Mesothelial cell of epicardium (in vitro differentiated cells): ENCODE results near the gene RELL2. TPM values are rescaled to one million over a fixed set of nuclear protein-coding genes. Genes with fewer than 3 reads are reported as not detected.

Experiments
- DNase-seq, 2 experiments: peaks; one replicate each; pipeline ENCODE4 v3.0.0; 2021; ENCODE audit warnings: low spot score in 2 of 2; ENCODE audit not compliant: unreplicated experiment in 2 of 2
- H3K27ac Mint-ChIP-seq: 2 replicates; pipeline ENCODE4 v1.8.0; 2021; ENCODE audit warnings: mixed read lengths
- H3K27me3 Mint-ChIP-seq: 2 replicates; pipeline ENCODE4 v1.8.0; 2021; ENCODE audit warnings: low read depth, mixed read lengths
- H3K36me3 Mint-ChIP-seq: 2 replicates; pipeline ENCODE4 v1.8.0; 2021; ENCODE audit warnings: mixed read lengths
- H3K4me1 Mint-ChIP-seq: 2 replicates; pipeline ENCODE4 v1.8.0; 2021; ENCODE audit warnings: mixed read lengths
- H3K4me3 Mint-ChIP-seq: 2 replicates; pipeline ENCODE4 v1.8.0; 2021; ENCODE audit warnings: mild to moderate bottlenecking, moderate library complexity, mixed read lengths
- H3K9me3 Mint-ChIP-seq: 2 replicates; pipeline ENCODE4 v1.8.0; 2021; ENCODE audit warnings: mixed read lengths
- total RNA-seq: library from RNA; stranded (reverse); gene quantifications from 3 replicates; pipeline ENCODE4 v1.2.1, GENCODE V29; 2021
- TF ChIP-seq, protein P1 (sequence below): fragments of 200-600 bp; sonication (generic); IDR thresholded peaks from one replicate; pipeline ENCODE4 v1.5.0; 2021; ENCODE audit warnings: antibody characterized with exemption; ENCODE audit not compliant: unreplicated experiment

RELL2 gene
- total RNA-seq, 1 donor from 2014 or later = 3.9 TPM

DNA sequence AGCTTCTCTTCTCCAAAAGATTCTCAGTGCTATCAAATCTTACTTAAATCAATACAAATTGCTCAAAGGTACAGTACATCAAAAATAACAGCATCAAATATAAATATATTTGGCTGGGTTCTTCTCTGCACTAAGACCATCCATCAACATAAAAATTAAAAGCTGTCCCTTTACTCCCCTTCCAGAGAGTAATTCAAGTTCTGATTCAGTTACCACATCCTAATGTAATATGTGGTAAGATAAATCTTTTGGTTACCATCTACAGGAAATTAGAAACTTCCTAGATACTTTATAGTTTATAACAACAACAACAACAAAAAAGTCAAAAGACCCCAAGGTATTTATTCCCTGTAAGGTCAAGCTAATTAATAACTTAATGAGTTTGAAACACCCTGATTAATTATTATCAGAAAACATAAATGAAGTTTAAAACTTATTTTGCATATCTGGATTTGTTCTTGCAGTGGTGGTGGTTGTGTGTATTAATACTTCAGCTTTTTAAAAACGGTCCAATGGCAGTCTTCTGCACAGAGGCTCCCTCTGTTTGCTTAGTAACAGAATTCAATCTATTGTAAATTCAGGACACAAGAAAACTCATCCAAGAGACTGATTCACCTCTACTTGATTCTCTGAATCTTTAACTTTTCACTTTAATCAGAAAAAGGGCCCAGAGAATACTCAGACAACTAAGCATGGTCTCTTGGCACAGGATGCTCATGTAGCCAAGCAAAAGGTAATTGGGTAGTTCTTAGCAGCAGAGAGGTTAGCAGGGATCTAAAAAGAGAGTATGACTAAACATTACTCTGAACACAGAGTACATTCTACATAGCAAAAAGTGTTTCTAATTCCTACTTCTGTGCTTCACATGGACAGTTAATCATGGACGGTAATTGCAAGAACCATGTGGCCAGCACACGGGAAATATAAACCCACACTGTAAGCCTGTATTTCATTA lies 38.1 kb upstream of the RELL2 start:
- TF ChIP-seq, protein P1, sequence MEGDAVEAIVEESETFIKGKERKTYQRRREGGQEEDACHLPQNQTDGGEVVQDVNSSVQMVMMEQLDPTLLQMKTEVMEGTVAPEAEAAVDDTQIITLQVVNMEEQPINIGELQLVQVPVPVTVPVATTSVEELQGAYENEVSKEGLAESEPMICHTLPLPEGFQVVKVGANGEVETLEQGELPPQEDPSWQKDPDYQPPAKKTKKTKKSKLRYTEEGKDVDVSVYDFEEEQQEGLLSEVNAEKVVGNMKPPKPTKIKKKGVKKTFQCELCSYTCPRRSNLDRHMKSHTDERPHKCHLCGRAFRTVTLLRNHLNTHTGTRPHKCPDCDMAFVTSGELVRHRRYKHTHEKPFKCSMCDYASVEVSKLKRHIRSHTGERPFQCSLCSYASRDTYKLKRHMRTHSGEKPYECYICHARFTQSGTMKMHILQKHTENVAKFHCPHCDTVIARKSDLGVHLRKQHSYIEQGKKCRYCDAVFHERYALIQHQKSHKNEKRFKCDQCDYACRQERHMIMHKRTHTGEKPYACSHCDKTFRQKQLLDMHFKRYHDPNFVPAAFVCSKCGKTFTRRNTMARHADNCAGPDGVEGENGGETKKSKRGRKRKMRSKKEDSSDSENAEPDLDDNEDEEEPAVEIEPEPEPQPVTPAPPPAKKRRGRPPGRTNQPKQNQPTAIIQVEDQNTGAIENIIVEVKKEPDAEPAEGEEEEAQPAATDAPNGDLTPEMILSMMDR = no peak
- Mint-ChIP-seq H3K36me3 (peaks cover 2% of the 10 kb centered on the region), H3K4me3 (no peak overlapping the region), H3K4me1 (no peaks in the 10 kb centered on the region), H3K27me3 (no peaks in the 10 kb centered on the region), H3K27ac (no peak overlapping the region), H3K9me3 (peaks cover 10% of the 10 kb centered on the region)
- no peak for DNase-seq

GRCh38 chr5:141602606-141603005 lies 34.2 kb upstream of the RELL2 start:
- Mint-ChIP-seq H3K36me3 (no peaks in the 10 kb centered on the region), H3K27me3 (no peaks in the 10 kb centered on the region), H3K27ac (no peak overlapping the region), H3K4me3 (no peak overlapping the region), H3K9me3 (no peaks in the 10 kb centered on the region), H3K4me1 (peaks cover 14% of the 10 kb centered on the region)
- TF ChIP-seq, protein P1 = no peak
- DNase-seq = no peak

DNA sequence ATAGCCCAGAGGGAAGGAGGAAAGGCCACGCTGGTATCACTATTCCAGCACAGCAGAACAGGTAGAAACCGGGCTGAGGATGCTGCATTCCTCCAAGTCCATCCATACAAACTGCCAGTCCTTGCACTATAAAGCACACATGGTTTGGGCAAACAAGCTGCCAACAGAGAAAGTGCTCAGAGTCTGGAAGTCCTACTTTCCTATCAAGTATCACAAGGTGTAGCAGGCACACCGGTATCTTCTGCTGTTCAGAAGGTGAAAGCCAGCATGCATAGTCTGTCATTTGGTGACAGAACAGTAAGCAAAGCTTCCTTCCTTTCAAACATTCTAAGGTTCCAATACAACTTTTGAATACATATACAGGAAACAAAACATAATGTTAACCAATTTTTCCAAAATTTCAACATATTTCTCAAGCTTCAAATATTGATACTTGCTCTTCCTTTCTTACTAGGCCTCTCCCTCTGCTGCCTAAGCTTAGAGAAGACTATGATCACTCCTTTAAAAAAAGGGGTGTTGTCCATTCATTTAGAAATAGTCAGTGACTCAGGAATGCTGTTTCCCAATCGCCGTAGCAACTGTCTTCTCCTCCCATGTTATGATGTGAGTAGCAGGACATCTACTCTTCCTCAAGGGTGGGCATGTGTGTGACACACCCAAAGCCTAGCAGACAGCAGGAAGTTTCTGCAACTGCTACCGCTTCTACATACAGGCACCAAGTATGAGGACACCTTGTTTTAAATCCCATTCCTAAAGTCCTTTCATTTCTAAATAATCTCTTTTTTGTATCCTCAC lies 32.7 kb upstream of the RELL2 start:
- no peak for DNase-seq
- Mint-ChIP-seq H3K9me3 (no peaks in the 10 kb centered on the region), H3K27ac (peak overlapping the region; percentile 18), H3K27me3 (no peaks in the 10 kb centered on the region), H3K4me1 (peaks cover 16% of the 10 kb centered on the region), H3K4me3 (no peak overlapping the region), H3K36me3 (no peaks in the 10 kb centered on the region)
- TF ChIP-seq, protein P1 = no peak

DNA sequence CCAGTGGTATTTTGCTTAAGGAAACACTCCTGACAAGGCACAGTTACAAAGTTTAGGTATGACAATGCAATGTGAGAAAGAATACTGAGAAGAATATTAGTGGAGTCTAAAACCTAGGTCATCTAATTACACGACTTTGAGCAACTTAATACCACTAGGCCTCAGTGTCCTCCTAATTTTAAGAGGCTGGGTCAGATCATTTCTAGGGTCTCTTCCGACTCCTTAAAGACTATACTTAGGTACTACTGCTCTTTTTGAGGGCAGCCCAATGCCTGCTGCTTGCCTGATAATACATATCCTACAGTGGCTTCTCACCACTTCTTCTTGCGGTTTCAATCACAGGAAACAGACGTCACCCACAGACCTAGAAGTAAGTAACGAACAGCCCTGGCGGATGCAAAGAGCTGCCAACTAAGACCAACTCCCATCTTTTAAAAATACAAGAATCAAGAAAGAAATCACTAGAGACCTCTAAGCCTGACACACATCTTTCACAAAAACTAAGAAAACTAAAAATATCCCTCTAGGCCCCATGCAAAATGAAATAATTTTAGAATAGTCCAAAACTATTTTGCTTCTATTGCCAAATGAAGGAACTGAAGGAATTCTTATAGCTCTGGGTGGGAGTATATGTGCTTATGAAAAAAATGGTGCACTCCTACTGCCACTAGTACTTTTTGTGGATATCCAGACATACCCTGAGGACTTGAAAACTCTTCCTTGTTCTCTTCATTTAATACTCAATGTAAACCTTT lies 31.1 kb upstream of the RELL2 start:
- Mint-ChIP-seq H3K4me1 (peaks cover 16% of the 10 kb centered on the region), H3K4me3 (no peak overlapping the region), H3K9me3 (no peaks in the 10 kb centered on the region), H3K27ac (no peak overlapping the region), H3K27me3 (no peaks in the 10 kb centered on the region), H3K36me3 (no peaks in the 10 kb centered on the region)
- TF ChIP-seq, protein P1 = no peak
- DNase-seq = no peak

DNA sequence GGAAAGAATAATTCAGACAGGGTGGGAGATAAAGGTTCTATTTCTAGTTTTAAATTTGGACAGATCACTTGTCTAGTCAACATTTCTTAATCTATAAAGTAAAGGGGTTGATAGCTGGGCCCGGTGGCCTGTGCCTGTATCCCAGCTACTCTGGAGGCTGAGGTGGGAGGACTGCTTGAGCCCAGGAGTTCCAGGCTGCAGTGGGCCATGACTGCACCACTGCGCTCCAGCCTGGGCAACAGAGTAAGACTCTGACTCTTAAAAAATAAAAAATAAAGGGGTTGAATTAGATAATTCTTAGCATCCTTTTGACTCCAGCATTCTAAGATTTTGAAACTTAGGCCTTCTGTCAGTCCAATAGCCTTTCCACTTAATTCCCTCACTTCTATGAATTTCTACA lies 28.8 kb upstream of the RELL2 start:
- Mint-ChIP-seq H3K4me1 (peaks cover 16% of the 10 kb centered on the region), H3K4me3 (no peak overlapping the region)
- TF ChIP-seq, protein P1 = no peak

More for the DNA sequence above, 28.8 kb upstream of the RELL2 start:
- Mint-ChIP-seq H3K36me3 (no peaks in the 10 kb centered on the region), H3K9me3 (no peaks in the 10 kb centered on the region), H3K27ac (no peak overlapping the region), H3K27me3 (no peaks in the 10 kb centered on the region)
- no peak for DNase-seq
